ENCODE measurements around the gene CTU2. TPM values are rescaled to one million over a fixed set of nuclear protein-coding genes. Genes with fewer than 3 reads are reported as not detected.

CTU2 gene
- polyA plus RNA-seq (2011; rRNA removed) (10.3 and 16.9 TPM in 2 replicates), polyA minus RNA-seq (2011; rRNA and poly(A)+ RNA removed) (8.5 and 14.9 TPM in 2 replicates)

DNA sequence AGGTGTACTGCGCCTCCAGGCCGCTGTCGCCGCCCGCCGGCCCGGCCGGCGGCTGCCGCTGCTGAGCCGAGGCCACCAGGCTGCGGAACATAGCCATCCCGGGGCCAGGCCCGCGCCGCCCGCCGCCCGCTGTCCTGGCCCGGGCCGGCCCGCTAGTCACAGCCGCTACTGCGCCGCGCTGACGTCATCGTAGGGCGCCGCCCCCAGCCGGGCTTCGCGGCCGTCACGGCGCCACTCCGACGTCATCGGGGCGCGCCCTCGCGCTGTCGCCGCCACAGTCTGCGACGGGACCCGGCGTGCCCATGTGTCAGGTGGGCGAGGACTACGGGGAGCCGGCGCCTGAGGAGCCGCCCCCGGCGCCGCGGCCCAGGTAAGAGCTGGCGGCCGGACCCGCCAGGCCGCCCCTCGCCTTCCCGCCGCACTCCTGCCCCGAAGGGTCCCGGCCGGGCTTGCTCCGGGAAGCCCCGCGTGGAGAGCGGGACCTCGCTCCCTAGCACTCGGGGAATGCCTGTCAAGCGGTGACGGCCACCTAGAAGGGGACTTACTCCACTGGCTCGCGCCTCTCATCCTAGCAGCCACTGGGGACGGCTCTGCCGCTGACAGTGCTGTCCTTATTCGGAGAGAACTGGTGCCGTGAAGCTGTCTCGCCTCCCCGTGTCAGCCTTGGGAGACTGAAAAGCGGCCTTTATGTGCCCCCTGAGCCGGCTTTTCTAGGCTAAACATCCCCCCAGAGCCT, at the start of gene CTU2, which contains the start of gene RNF166:
CTU2 (plus strand) TSS at position 275 of the 736 bp plus-strand sequence; CDS start at position 303, 28 bp downstream.
RNF166 (minus strand) TSS at position 180 of the 736 bp plus-strand sequence; CDS start at position 97, 83 bp downstream.
- peak; percentile 17 for DNase-seq (ENCODE audit: low read depth)
- H3K36me3 ChIP-seq (ENCODE audit: control insufficient read depth, insufficient read depth, low read length): peaks cover 5% of the 10 kb centered on the region; the same call in 1 of the 2 replicates
- no peaks in the 10 kb centered on the region for H3K27me3 ChIP-seq (ENCODE audit: control insufficient read depth, insufficient read depth, low read length)
- ChIA-PET POLR2A (no interaction called here), CTCF (interaction anchor here (1.2 kb wide), 1 partner anchor 11 kb away, joined by 3 read pairs; no protein-coding TSS in a partner anchor)
- peak within 1 kb of the TSS; percentile 95 for H3K4me3 ChIP-seq (ENCODE audit: low read depth, low read length)
- TF ChIP-seq, protein P1, sequence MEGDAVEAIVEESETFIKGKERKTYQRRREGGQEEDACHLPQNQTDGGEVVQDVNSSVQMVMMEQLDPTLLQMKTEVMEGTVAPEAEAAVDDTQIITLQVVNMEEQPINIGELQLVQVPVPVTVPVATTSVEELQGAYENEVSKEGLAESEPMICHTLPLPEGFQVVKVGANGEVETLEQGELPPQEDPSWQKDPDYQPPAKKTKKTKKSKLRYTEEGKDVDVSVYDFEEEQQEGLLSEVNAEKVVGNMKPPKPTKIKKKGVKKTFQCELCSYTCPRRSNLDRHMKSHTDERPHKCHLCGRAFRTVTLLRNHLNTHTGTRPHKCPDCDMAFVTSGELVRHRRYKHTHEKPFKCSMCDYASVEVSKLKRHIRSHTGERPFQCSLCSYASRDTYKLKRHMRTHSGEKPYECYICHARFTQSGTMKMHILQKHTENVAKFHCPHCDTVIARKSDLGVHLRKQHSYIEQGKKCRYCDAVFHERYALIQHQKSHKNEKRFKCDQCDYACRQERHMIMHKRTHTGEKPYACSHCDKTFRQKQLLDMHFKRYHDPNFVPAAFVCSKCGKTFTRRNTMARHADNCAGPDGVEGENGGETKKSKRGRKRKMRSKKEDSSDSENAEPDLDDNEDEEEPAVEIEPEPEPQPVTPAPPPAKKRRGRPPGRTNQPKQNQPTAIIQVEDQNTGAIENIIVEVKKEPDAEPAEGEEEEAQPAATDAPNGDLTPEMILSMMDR (IDR thresholded peaks at IDR 0.05; ENCODE audit: insufficient read depth, low read depth, low read length): no peak

DNA sequence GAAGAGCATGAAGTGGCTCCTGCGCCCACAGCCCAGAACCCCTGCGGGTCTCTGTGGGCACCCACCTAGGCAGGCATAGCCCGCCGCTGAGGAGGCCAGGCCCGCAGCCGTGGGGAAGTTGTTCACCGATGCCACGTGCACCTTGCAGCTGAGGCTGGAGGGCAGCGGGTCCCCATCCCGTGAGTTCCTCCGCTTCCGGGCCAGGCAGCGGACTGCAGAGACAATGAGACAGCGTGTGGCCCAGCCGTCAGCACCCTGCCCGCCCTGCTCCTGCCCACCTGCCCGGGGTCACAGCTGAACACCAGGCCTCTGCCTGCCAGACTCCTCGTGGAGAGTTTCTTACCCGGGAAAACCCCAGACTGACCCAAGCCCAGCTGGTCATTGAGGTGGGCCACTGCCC, 48.9 kb upstream of the CTU2 start:
- CTCF ChIA-PET: no interaction called here
- no peak overlapping the region for H3K4me3 ChIP-seq (ENCODE audit: low read depth, low read length)
- DNase-seq (ENCODE audit: low read depth): no peak
- POLR2A ChIA-PET: no interaction called here
- peaks cover 6% of the 10 kb centered on the region for H3K36me3 ChIP-seq (ENCODE audit: control insufficient read depth, insufficient read depth, low read length)
- TF ChIP-seq, protein P1 (IDR thresholded peaks at IDR 0.05; ENCODE audit: insufficient read depth, low read depth, low read length): no peak
- H3K27me3 ChIP-seq (ENCODE audit: control insufficient read depth, insufficient read depth, low read length): no peaks in the 10 kb centered on the region

DNA sequence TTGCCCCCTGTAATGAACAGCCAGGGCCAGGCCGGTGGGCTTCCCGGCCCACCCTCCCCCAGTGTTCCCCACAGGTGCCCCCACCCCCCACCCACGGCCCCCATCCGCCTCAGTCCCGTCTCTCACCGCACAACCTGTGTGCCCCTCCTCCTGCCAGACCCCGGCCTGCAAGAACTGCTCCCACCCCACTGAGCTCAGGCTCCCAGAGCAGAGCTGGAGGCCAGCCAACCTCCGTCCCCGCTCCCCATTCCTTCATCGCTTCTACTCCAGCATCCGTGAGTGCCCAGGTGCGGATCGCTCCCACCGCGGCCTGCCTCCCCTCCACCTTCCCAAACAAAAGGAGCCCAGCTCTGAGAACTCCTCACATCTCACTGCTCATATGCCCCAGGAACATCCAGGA, 47.6 kb upstream of the CTU2 start:
- ChIA-PET CTCF (no interaction called here), POLR2A (no interaction called here)
- no peak overlapping the region for H3K4me3 ChIP-seq (ENCODE audit: low read depth, low read length)
- TF ChIP-seq, protein P1 (IDR thresholded peaks at IDR 0.05; ENCODE audit: insufficient read depth, low read depth, low read length): no peak
- DNase-seq (ENCODE audit: low read depth): no peak
- H3K36me3 ChIP-seq (ENCODE audit: control insufficient read depth, insufficient read depth, low read length): peaks cover 6% of the 10 kb centered on the region
- no peaks in the 10 kb centered on the region for H3K27me3 ChIP-seq (ENCODE audit: control insufficient read depth, insufficient read depth, low read length)

DNA sequence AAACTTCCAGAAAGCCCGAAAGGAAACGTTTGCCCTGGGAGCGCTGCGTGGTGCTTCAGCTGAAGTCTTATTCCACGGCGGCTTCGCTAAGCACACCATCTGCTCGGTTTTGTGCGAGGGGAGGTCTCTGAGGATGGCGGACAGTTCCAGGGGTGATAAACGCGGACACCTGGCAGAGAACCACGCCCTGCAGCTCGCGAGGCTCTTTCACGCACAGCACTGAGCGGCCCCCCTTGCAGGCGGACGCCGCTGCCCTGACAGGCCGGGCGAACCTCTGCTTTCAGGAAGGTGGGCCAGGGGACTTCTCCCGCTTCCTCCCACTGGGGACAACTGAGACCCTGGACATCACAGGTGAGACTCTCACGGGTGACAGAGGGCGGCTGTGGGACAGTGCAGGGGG, 47.1 kb upstream of the CTU2 start:
- TF ChIP-seq, protein P1 (IDR thresholded peaks at IDR 0.05; ENCODE audit: insufficient read depth, low read depth, low read length): no peak
- Histone ChIP-seq H3K36me3 (ENCODE audit: control insufficient read depth, insufficient read depth, low read length) (peaks cover 6% of the 10 kb centered on the region), H3K27me3 (ENCODE audit: control insufficient read depth, insufficient read depth, low read length) (no peaks in the 10 kb centered on the region), H3K4me3 (ENCODE audit: low read depth, low read length) (no peak overlapping the region)
- POLR2A ChIA-PET: no interaction called here
- CTCF ChIA-PET: no interaction called here
- DNase-seq (ENCODE audit: low read depth): no peak

DNA sequence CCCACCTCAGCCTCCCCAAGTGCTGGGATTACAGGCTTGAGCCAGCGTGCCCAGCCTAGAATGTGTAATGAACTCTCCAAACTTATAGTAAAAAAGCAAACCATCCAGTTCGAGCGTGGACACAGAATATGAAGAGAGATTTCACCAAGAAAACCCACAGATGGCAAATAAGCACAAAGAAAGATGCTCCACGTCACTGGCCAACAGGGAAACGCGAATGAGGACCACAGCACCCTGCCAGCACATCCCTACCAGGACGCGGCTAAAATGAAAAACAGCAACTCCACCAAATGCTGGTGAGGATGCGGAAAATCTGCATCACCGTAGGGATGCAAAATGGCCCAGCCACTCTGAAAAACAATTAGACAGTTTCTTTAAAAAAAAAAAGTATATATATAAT, 44.8 kb upstream of the CTU2 start:
- TF ChIP-seq, protein P1 (IDR thresholded peaks at IDR 0.05; ENCODE audit: insufficient read depth, low read depth, low read length): no peak
- H3K27me3 ChIP-seq (ENCODE audit: control insufficient read depth, insufficient read depth, low read length): no peaks in the 10 kb centered on the region
- no peaks in the 10 kb centered on the region; the same call in 1 of the 2 replicates for H3K36me3 ChIP-seq (ENCODE audit: control insufficient read depth, insufficient read depth, low read length)
- DNase-seq (ENCODE audit: low read depth): no peak
- ChIA-PET CTCF (interaction anchor here (1.0 kb wide), 1 partner anchor 10 kb away, joined by 6 read pairs; no protein-coding TSS in a partner anchor), POLR2A (no interaction called here)
- no peak overlapping the region for H3K4me3 ChIP-seq (ENCODE audit: low read depth, low read length)

All from BJ (cell line).